Peyer's patch (tissue), 4 donors: ENCODE results near the gene UQCRC1.

Experiments
- CTCF ChIP-seq, 6 experiments: fragments of 450-650 bp in 4 of 6; fragments of 200-600 bp in 2 of 6; sonication (generic) in 1 of 6; IDR thresholded peaks; one replicate each; pipeline ENCODE4 v1.5.1; 2017 to 2019; ENCODE audit warnings: antibody characterized with exemption in 6 of 6, mild to moderate bottlenecking in 3 of 6, moderate library complexity in 1 of 6
- POLR2A ChIP-seq, 2 donors: fragments of 450-650 bp; IDR thresholded peaks; one replicate each; pipeline ENCODE4 v1.5.1; 2017; ENCODE audit warnings: antibody characterized with exemption in 2 of 2, mild to moderate bottlenecking in 2 of 2, moderate library complexity in 2 of 2

- no peak for TF ChIP-seq CTCF (IDR thresholded peaks at IDR 0.05)
- TF ChIP-seq POLR2A (IDR thresholded peaks at IDR 0.05): no peak
Observed at GRCh38 chr3:48612309-48612708, 2.9 kb upstream of the UQCRC1 start.
